ENCODE measurements around the gene SLAMF7. TPM values are rescaled to one million over a fixed set of nuclear protein-coding genes. Genes with fewer than 3 reads are reported as not detected.

The SLAMF7 gene
- total and polyA plus RNA-seq, 10 of the 15 experiments (the other 5 are each of a cell fraction or from before 2014, with no cell fraction given) = 66.6 to 284 (median 108) TPM

DNA sequence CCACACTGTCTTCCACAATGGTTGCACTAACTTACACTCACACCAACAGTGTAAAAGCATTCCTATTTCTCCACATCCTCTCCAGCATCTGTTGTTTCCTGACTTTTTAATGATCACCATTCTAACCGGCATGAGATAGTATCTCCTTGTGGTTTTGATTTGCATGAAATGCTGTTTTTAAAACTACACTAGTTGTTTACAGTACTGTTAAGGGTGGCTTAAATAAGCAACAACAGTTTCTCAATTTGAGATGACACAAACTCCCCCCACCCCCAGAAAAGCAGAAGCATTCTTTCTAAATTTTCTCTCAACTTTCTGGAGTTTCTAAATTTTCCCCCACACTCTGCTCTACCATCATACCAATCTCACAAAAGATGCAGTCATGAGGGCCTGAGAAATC lies 7.1 kb upstream of the SLAMF7 start (continued):
- TF ChIP-seq RUNX3 (IDR thresholded peaks at IDR 0.05; ENCODE audit: low read length) = peak; percentile 90
- TF ChIP-seq ZNF24 (IDR thresholded peaks at IDR 0.05) = no peak
- no peak; the same call in 1 of the 2 replicates for TF ChIP-seq IRF4 (IDR thresholded peaks at IDR 0.05; ENCODE audit: low read depth, low read length)
- no peak for TF ChIP-seq NFXL1 (IDR thresholded peaks at IDR 0.05; ENCODE audit: borderline replicate concordance)
- no peak for TF ChIP-seq FOS (IDR thresholded peaks at IDR 0.05; ENCODE audit: borderline replicate concordance, extremely low read depth, insufficient read length)
- peak; percentile 81 for TF ChIP-seq NFIC (IDR thresholded peaks at IDR 0.05; ENCODE audit: low read depth, low read length)
- 0 out of 2 replicates have a peak, but pooled peaks have one; percentile 55 for TF ChIP-seq ZNF217 (IDR thresholded peaks at IDR 0.05)
- TF ChIP-seq EED (IDR thresholded peaks at IDR 0.05; ENCODE audit: low read depth) = no peak
- TF ChIP-seq KAT2A (conservative IDR thresholded peaks at IDR 0.05; ENCODE audit: control insufficient read depth, low read depth, low read length) = no peak
- no peak for TF ChIP-seq ZSCAN29 (IDR thresholded peaks at IDR 0.05)
- peak; percentile 42; the same call in 1 of the 2 replicates for TF ChIP-seq CREM (IDR thresholded peaks at IDR 0.05; ENCODE audit: low read depth)
- TF ChIP-seq IKZF1 (conservative IDR thresholded peaks at IDR 0.05) = peak; percentile 48
- TF ChIP-seq MEF2A (IDR thresholded peaks at IDR 0.05; ENCODE audit: insufficient read depth, low read depth, low read length) = peak; percentile 88
- TF ChIP-seq, protein P1, sequence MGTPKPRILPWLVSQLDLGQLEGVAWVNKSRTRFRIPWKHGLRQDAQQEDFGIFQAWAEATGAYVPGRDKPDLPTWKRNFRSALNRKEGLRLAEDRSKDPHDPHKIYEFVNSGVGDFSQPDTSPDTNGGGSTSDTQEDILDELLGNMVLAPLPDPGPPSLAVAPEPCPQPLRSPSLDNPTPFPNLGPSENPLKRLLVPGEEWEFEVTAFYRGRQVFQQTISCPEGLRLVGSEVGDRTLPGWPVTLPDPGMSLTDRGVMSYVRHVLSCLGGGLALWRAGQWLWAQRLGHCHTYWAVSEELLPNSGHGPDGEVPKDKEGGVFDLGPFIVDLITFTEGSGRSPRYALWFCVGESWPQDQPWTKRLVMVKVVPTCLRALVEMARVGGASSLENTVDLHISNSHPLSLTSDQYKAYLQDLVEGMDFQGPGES (IDR thresholded peaks at IDR 0.05) = no peak
- no peak for TF ChIP-seq CREB1 (IDR thresholded peaks at IDR 0.05; ENCODE audit: low read depth)
- TF ChIP-seq ATF7 (IDR thresholded peaks at IDR 0.05; ENCODE audit: low read depth) = no peak
- peak in 1 of 2 experiments; percentile 37; a peak in 1 of 3 replicates for TF ChIP-seq EGR1 (IDR thresholded peaks at IDR 0.05; ENCODE audit: borderline replicate concordance in 1 of 2, low read depth in 2 of 2, low read length in 2 of 2)
- 0 out of 2 replicates have a peak, but pooled peaks have one; percentile 22 for TF ChIP-seq PML (IDR thresholded peaks at IDR 0.05; ENCODE audit: low read length)
- peak; percentile 67 to 74 for TF ChIP-seq IKZF2 (IDR thresholded peaks at IDR 0.05)
- TF ChIP-seq JUNB (IDR thresholded peaks at IDR 0.05) = peak; percentile 31; the same call in 1 of the 2 replicates
- TF ChIP-seq POU2F2 (IDR thresholded peaks at IDR 0.05; ENCODE audit: borderline replicate concordance, low read depth, low read length) = peak; percentile 79; the same call in 2 of the 3 replicates
- peak; percentile 60 for TF ChIP-seq MEF2B (IDR thresholded peaks at IDR 0.05; ENCODE audit: partially characterized antibody, poor library complexity, severe bottlenecking)
- TF ChIP-seq BRCA1 (IDR thresholded peaks at IDR 0.05; ENCODE audit: low read depth, low read length) = no peak
- TF ChIP-seq, protein P2, sequence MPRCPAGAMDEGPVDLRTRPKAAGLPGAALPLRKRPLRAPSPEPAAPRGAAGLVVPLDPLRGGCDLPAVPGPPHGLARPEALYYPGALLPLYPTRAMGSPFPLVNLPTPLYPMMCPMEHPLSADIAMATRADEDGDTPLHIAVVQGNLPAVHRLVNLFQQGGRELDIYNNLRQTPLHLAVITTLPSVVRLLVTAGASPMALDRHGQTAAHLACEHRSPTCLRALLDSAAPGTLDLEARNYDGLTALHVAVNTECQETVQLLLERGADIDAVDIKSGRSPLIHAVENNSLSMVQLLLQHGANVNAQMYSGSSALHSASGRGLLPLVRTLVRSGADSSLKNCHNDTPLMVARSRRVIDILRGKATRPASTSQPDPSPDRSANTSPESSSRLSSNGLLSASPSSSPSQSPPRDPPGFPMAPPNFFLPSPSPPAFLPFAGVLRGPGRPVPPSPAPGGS (IDR thresholded peaks at IDR 0.05; ENCODE audit: borderline replicate concordance, insufficient read depth, low read depth, low read length, poor library complexity, severe bottlenecking) = peak; percentile 44

Data from GM12878 (cell line).